Mucosa of descending colon (tissue), 3 donors: Measurements from ENCODE around the gene MDH1B. TPM values are rescaled to one million over a fixed set of nuclear protein-coding genes. Genes with fewer than 3 reads are reported as not detected.
"Not testable (repeated sequence)": the region's sequence is repeated elsewhere in the genome, so short reads cannot be mapped to it uniquely, and the experiment has no call there.

ENCODE experiments used
- ATAC-seq: fragments of 200-7000 bp; cut with Tn5 transposase; one replicate; pipeline ENCODE4 v1.9.1; 2020; ENCODE audit warnings: mild to moderate bottlenecking, moderate library complexity
- DNase-seq, 3 donors: peaks; one replicate each; pipeline ENCODE4 v3.0.0-alpha.2; 2020
- H3K36me3 ChIP-seq: fragments of 200-600 bp; one replicate; pipeline ENCODE4 v1.8.0; 2021; ENCODE audit warnings: low read depth, mild to moderate bottlenecking
- H3K4me1 ChIP-seq: fragments of 200-600 bp; one replicate; pipeline ENCODE4 v1.8.0; 2021; ENCODE audit warnings: low read depth, mild to moderate bottlenecking
- H3K4me3 ChIP-seq: fragments of 200-600 bp; one replicate; pipeline ENCODE4 v1.8.0; 2021; ENCODE audit warnings: mild to moderate bottlenecking
- H3K9me3 ChIP-seq: fragments of 200-600 bp; one replicate; pipeline ENCODE4 v1.8.0; 2021; ENCODE audit warnings: mild to moderate bottlenecking
- CTCF ChIP-seq: fragments of 200-600 bp; IDR thresholded peaks from one replicate; pipeline ENCODE4 v1.8.0; 2022; ENCODE audit warnings: antibody characterized with exemption, mild to moderate bottlenecking
- intact Hi-C, 2 donors: fragments of 100-400 bp; cut with DNase I in 1 of 2; cut with micrococcal nuclease in 1 of 2; formaldehyde crosslinking; loops; one replicate each; pipeline versions ENCODE4 v1.11.0 to v1.11.1; 2022; cut with DNase I, micrococcal nuclease
- long read RNA-seq, 2 donors: library from polyadenylated mRNA; unstranded; transcript quantifications; one replicate each; pipeline ENCODE4 v2.0.0, GENCODE V29; 2019 to 2021
- total RNA-seq, 3 donors: library from RNA; stranded (reverse); fragmentation: NEBNext Ultra II Directional in 2 of 3; extraction: Animal tissue kit (Norgen Biotek cat#: 25700) in 2 of 3; gene quantifications; one replicate each; pipeline versions ENCODE4 v1.2.1 to v1.2.4, GENCODE V29; 2021 to 2023
- donor health status: DM: no; HTN: no; CAD: no; lungs with moderate emphysema.
- donor health status: DM: no; HTN: no; CAD: no.
- donor health status: DM: no; HTN: yes; CAD: no.

The MDH1B gene
- under 1 TPM; 0.26 to 0.60 (median 0.34) TPM for total RNA-seq
- long read RNA-seq, donor 1, partial matches to known transcripts = 1 of 2 reads
- long read RNA-seq, donor 1, other reads (novel, unspliced or antisense) = 1 of 2 reads
- long read RNA-seq, donor 2 = 0 reads

- H3K36me3 ChIP-seq = no peaks in the 10 kb centered on the region
- intact Hi-C loops = no loop called here
- peaks cover 10% of the 10 kb centered on the region for H3K4me1 ChIP-seq
- peak within 1 kb of the TSS; percentile 64 for H3K4me3 ChIP-seq
- DNase-seq (peak; percentile 86 to 89 (median 88)), ATAC-seq (peak; percentile 97)
- TF ChIP-seq CTCF = no peak
- no peaks in the 10 kb centered on the region for H3K9me3 ChIP-seq
Measured at GRCh38 chr2:206765242-206766056, at the start of gene MDH1B, which contains the start of gene FASTKD2. TSS of gene MDH1B (minus strand) at chr2:206765328. CDS start at chr2:206765271, 57 bp downstream. TSS of gene FASTKD2 (plus strand) at chr2:206765606. CDS start at chr2:206766694, 1,088 bp downstream.

- H3K9me3 ChIP-seq = no peaks in the 10 kb centered on the region
- ATAC-seq (no peak), DNase-seq (no peak)
- intact Hi-C loops = no loop called here
- no peak overlapping the region for H3K4me3 ChIP-seq
- H3K4me1 ChIP-seq = no peaks in the 10 kb centered on the region
- no peak for TF ChIP-seq CTCF
- no peaks in the 10 kb centered on the region for H3K36me3 ChIP-seq
Measured at GRCh38 chr2:206814498-206814897, 49.4 kb upstream of the MDH1B start.

- H3K36me3 ChIP-seq, ATAC-seq, H3K4me3 ChIP-seq, H3K4me1 ChIP-seq, intact Hi-C loops, H3K9me3 ChIP-seq, DNase-seq: not testable (repeated sequence)
Measured at GRCh38 chr2:206812471-206812870, 47.3 kb upstream of the MDH1B start.

GRCh38 chr2:206807624-206808023 is 42.5 kb upstream of the MDH1B start:
- H3K36me3 ChIP-seq, H3K4me3 ChIP-seq, H3K9me3 ChIP-seq, ATAC-seq, H3K4me1 ChIP-seq, intact Hi-C loops, DNase-seq: not testable (repeated sequence)

- Histone ChIP-seq H3K4me3 (no peak overlapping the region), H3K9me3 (no peaks in the 10 kb centered on the region), H3K36me3 (no peaks in the 10 kb centered on the region), H3K4me1 (no peaks in the 10 kb centered on the region)
- ATAC-seq (no peak), DNase-seq (no peak)
- intact Hi-C loops = no loop called here
- no peak for TF ChIP-seq CTCF
Measured at GRCh38 chr2:206805887-206806607, 40.9 kb upstream of the MDH1B start.

GRCh38 chr2:206804326-206804725 is 39.2 kb upstream of the MDH1B start:
- no peak for ATAC-seq

More at GRCh38 chr2:206804326-206804725, 39.2 kb upstream of the MDH1B start:
- DNase-seq = no peak
- no peak for TF ChIP-seq CTCF
- H3K36me3 ChIP-seq = no peaks in the 10 kb centered on the region
- H3K4me1 ChIP-seq = no peaks in the 10 kb centered on the region
- intact Hi-C loops = no loop called here
- no peaks in the 10 kb centered on the region for H3K9me3 ChIP-seq
- H3K4me3 ChIP-seq = no peak overlapping the region
